HEK293T (cell line): ENCODE results near the gene XPO5.
"Not testable (repeated sequence)": the region's sequence is repeated elsewhere in the genome, so short reads cannot be mapped to it uniquely, and the experiment has no call there.

Source experiments
- CTCF ChIA-PET: fragments of 350-600 bp; formaldehyde crosslinking; extraction: SDS; loops from one replicate; lab custom pipeline; 2021; ENCODE audit warnings: antibody characterized with exemption, inconsistent platforms; lab: Yijun Ruan, JAX
- POLR2A ChIA-PET: fragments of 350-600 bp; formaldehyde crosslinking; extraction: SDS; loops from one replicate; lab custom pipeline; 2020; ENCODE audit warnings: antibody characterized with exemption, inconsistent platforms; lab: Yijun Ruan, JAX
- DNase-seq: peaks from one replicate; pipeline ENCODE4 v3.0.0; 2012; ENCODE audit warnings: mixed read lengths; ENCODE audit errors: extremely low spot score
- ARNT ChIP-seq: fragments of 450-650 bp; IDR thresholded peaks from 2 replicates; pipeline ENCODE4 v1.6.1; 2017; ENCODE audit warnings: mild to moderate bottlenecking
- BHLHE40 ChIP-seq: fragments of 450-650 bp; IDR thresholded peaks from 2 replicates; pipeline ENCODE4 v1.6.1; 2016; ENCODE audit warnings: mild to moderate bottlenecking, moderate library complexity, borderline replicate concordance
- CTBP1 ChIP-seq: fragments of 450-650 bp; IDR thresholded peaks from 2 replicates; pipeline ENCODE4 v1.6.1; 2016; ENCODE audit warnings: borderline replicate concordance
- ELF4 ChIP-seq: fragments of 450-650 bp; IDR thresholded peaks from 2 replicates; pipeline ENCODE4 v1.6.1; 2017; ENCODE audit warnings: antibody characterized with exemption
- FOXA1 ChIP-seq: fragments of 450-650 bp; IDR thresholded peaks from 2 replicates; pipeline ENCODE4 v1.6.1; 2016; ENCODE audit warnings: mild to moderate bottlenecking
- FOXK2 ChIP-seq: fragments of 450-650 bp; IDR thresholded peaks from 2 replicates; pipeline ENCODE4 v1.6.1; 2016; ENCODE audit warnings: mild to moderate bottlenecking
- FOXM1 ChIP-seq: fragments of 450-650 bp; IDR thresholded peaks from 2 replicates; pipeline ENCODE4 v1.6.1; 2017; ENCODE audit warnings: mild to moderate bottlenecking, borderline replicate concordance
- HDGF ChIP-seq: fragments of 450-650 bp; IDR thresholded peaks from 2 replicates; pipeline ENCODE4 v1.6.1; 2017; ENCODE audit warnings: antibody characterized with exemption, borderline replicate concordance
- L3MBTL2 ChIP-seq: fragments of 450-650 bp; conservative IDR thresholded peaks from 2 replicates; pipeline ENCODE4 v1.6.1; 2016; ENCODE audit warnings: mild to moderate bottlenecking
- LEF1 ChIP-seq: fragments of 450-650 bp; IDR thresholded peaks from 2 replicates; pipeline ENCODE4 v1.6.1; 2017; ENCODE audit warnings: mild to moderate bottlenecking, borderline replicate concordance
- NFRKB ChIP-seq: fragments of 450-650 bp; IDR thresholded peaks from 2 replicates; pipeline ENCODE4 v1.6.1; 2016; ENCODE audit warnings: mild to moderate bottlenecking, moderate library complexity
- PKNOX1 ChIP-seq: fragments of 450-650 bp; IDR thresholded peaks from 2 replicates; pipeline ENCODE4 v1.6.1; 2016
- SP1 ChIP-seq: fragments of 450-650 bp; IDR thresholded peaks from 2 replicates; pipeline ENCODE4 v1.6.1; 2017
- SUZ12 ChIP-seq: fragments of 450-650 bp; IDR thresholded peaks from 2 replicates; pipeline ENCODE4 v1.6.1; 2016; ENCODE audit warnings: mild to moderate bottlenecking
- TARDBP ChIP-seq: fragments of 450-650 bp; IDR thresholded peaks from 2 replicates; pipeline ENCODE4 v1.6.1; 2016
- ZNF384 ChIP-seq: fragments of 450-650 bp; IDR thresholded peaks from 2 replicates; pipeline ENCODE4 v1.6.1; 2016

XPO5 gene

GRCh38 chr6:43575105-43575771, 600 bp downstream of the XPO5 start:
- POLR2A ChIA-PET = interaction anchor here (0.6 to 2.8 kb wide), 17 partner anchors 9 to 646 kb away, joined by 3 to 15 read pairs (median 4); partner anchors contain the start of genes ABCC10, CNPY3, GTPBP2 and MAD2L1BP
- DNase-seq = peak; percentile 61
- TF ChIP-seq SP1 = no peak
- peak; percentile 85 for TF ChIP-seq L3MBTL2
- CTCF ChIA-PET = interaction anchor here (1.1 to 1.2 kb wide), 2 partner anchors 68 to 313 kb away, joined by 3 to 5 read pairs; no protein-coding TSS in a partner anchor

- CTCF ChIA-PET = no interaction called here
- POLR2A ChIA-PET = interaction anchor here (2.0 kb wide), 1 partner anchor 145 kb away, joined by 4 read pairs; the partner anchor contains the start of gene ABCC10
- TF ChIP-seq PKNOX1 (no peak), HDGF (no peak)
- DNase-seq = no peak
These were observed 3.8 kb downstream of the XPO5 start for GRCh38 chr6:43572015-43572414.

- DNase-seq = no peak
- ChIA-PET CTCF (no interaction called here), POLR2A (interaction anchor here (2.0 kb wide), 1 partner anchor 144 kb away, joined by 4 read pairs; the partner anchor contains the start of gene ABCC10)
- no peak for TF ChIP-seq FOXA1
- TF ChIP-seq PKNOX1 = no peak
- TF ChIP-seq CTBP1 = no peak
- no peak for TF ChIP-seq ARNT
- no peak for TF ChIP-seq FOXK2
- no peak for TF ChIP-seq BHLHE40
- TF ChIP-seq LEF1 = no peak
- TF ChIP-seq HDGF = no peak
- no peak for TF ChIP-seq SUZ12
- no peak for TF ChIP-seq SP1
- no peak for TF ChIP-seq NFRKB
- TF ChIP-seq TARDBP = no peak
- TF ChIP-seq ELF4 = no peak
- no peak for TF ChIP-seq L3MBTL2
- TF ChIP-seq ZNF384 = no peak
These were observed 4.9 kb downstream of the XPO5 start for GRCh38 chr6:43570876-43571441.

GRCh38 chr6:43559328-43559727, 16.5 kb downstream of the XPO5 start:
- TF ChIP-seq BHLHE40 (no peak), ARNT (no peak)
- DNase-seq = no peak
- ChIA-PET CTCF (no interaction called here), POLR2A (interaction anchor here (1.4 kb wide), 1 partner anchor 16 kb away, joined by 3 read pairs; the partner anchor contains the start of genes POLH and XPO5)

GRCh38 chr6:43557620-43558019, 18.2 kb downstream of the XPO5 start:
- POLR2A ChIA-PET, DNase-seq, CTCF ChIA-PET: not testable (repeated sequence)
- TF ChIP-seq ZNF384 = peak; percentile 58; the same call in 1 of the 2 replicates

- CTCF ChIA-PET = no interaction called here
- TF ChIP-seq HDGF (no peak), SP1 (no peak), ZNF384 (no peak), FOXK2 (no peak), CTBP1 (no peak), ARNT (no peak), L3MBTL2 (no peak), FOXA1 (no peak)
- DNase-seq = no peak
- POLR2A ChIA-PET = interaction anchor here (0.6 kb wide), 2 partner anchors 28 to 88 kb away, joined by 3 read pairs; partner anchors contain the start of genes MAD2L1BP, POLH and XPO5
These were observed 28.6 kb downstream of the XPO5 start for GRCh38 chr6:43547222-43547621.

GRCh38 chr6:43544461-43544860, 31.4 kb downstream of the XPO5 start:
- CTCF ChIA-PET = no interaction called here

GRCh38 chr6:43541774-43542471, 33.9 kb downstream of the XPO5 start:
- DNase-seq = no peak
- CTCF ChIA-PET = no interaction called here
- TF ChIP-seq FOXA1 (no peak), LEF1 (no peak), TARDBP (no peak), FOXK2 (no peak), L3MBTL2 (no peak), FOXM1 (no peak), ELF4 (no peak), SP1 (no peak), BHLHE40 (no peak), PKNOX1 (no peak), ZNF384 (no peak), SUZ12 (no peak), NFRKB (no peak), HDGF (no peak), CTBP1 (no peak), ARNT (no peak)
- POLR2A ChIA-PET = no interaction called here

More at GRCh38 chr6:43544461-43544860, 31.4 kb downstream of the XPO5 start:
- POLR2A ChIA-PET = no interaction called here
- DNase-seq = no peak
- TF ChIP-seq ELF4 (no peak), TARDBP (no peak), ARNT (no peak), NFRKB (no peak), L3MBTL2 (no peak)
